GM23248 (cell line): Measurements from ENCODE around the gene LCE1E.

Experiments
- EZH2 ChIP-seq: fragments of 200-600 bp; sonication (generic); IDR thresholded peaks from 2 replicates; pipeline ENCODE4 v1.6.1; 2018; ENCODE audit warnings: antibody characterized with exemption, mild to moderate bottlenecking; ENCODE audit not compliant: insufficient read depth, poor library complexity, severe bottlenecking
- EZH2phosphoT487 ChIP-seq: fragments of 200-600 bp; sonication (generic); IDR thresholded peaks from 2 replicates; pipeline ENCODE4 v1.6.1; 2018; ENCODE audit warnings: antibody characterized with exemption, moderate library complexity, mild to moderate bottlenecking, low read depth; ENCODE audit not compliant: insufficient read depth

- no peak for TF ChIP-seq EZH2
- TF ChIP-seq EZH2phosphoT487: no peak
Observed at GRCh38 chr1:152783095-152783494, 3.0 kb upstream of the LCE1E start.
